Natural killer cell treated with Interleukin-12 subunit alpha and Interleukin-12 subunit beta and Interleukin-15 and Interleukin-18, amount 100 ng/mL, for 72 hours (primary cell): ENCODE results near the gene LDLRAD4. TPM values are rescaled to one million over a fixed set of nuclear protein-coding genes. Genes with fewer than 3 reads are reported as not detected.
A peak's percentile ranks its signal among the peaks of the same experiment; 100 is the strongest.

Experiments
- ATAC-seq, 2 donors: fragments of 150-1000 bp; cut with Tn5 transposase in 1 of 2; sonication (Bioruptor Pico), chemical (Tn5 transposase) in 1 of 2; 2 replicates each; pipeline ENCODE4 v1.10.0; 2021
- DNase-seq: peaks from one replicate; pipeline ENCODE4 v3.0.0; 2022; ENCODE audit warnings: low spot score
- H3K27ac Mint-ChIP-seq, 2 donors: 1 replicate in 1 of 2; 2 replicates in 1 of 2; pipeline ENCODE4 v1.8.0; 2022; ENCODE audit warnings: mixed read lengths in 2 of 2, mild to moderate bottlenecking in 1 of 2, moderate library complexity in 1 of 2
- H3K27me3 Mint-ChIP-seq, 2 donors: 1 replicate in 1 of 2; 2 replicates in 1 of 2; pipeline ENCODE4 v1.8.0; 2022; ENCODE audit warnings: mixed read lengths in 2 of 2
- H3K36me3 Mint-ChIP-seq: one replicate; pipeline ENCODE4 v1.8.0; 2022; ENCODE audit warnings: mixed read lengths
- H3K4me1 Mint-ChIP-seq, 2 donors: 1 replicate in 1 of 2; 2 replicates in 1 of 2; pipeline ENCODE4 v1.8.0; 2022; ENCODE audit warnings: low read depth in 2 of 2, mixed read lengths in 2 of 2, mild to moderate bottlenecking in 1 of 2
- H3K4me3 Mint-ChIP-seq: one replicate; pipeline ENCODE4 v1.8.0; 2022; ENCODE audit warnings: mixed read lengths
- H3K9me3 Mint-ChIP-seq: 2 replicates; pipeline ENCODE4 v1.8.0; 2022; ENCODE audit warnings: mixed read lengths
- total RNA-seq, 2 donors: library from RNA; stranded (reverse); gene quantifications; one replicate each; pipeline ENCODE4 v1.2.3, GENCODE V29; 2022

LDLRAD4 gene
- total RNA-seq, 2 donors from 2014 or later, result 16.3 to 19.5 TPM

GRCh38 chr18:13437796-13438506 is 219.4 kb downstream of the LDLRAD4 start:
- ATAC-seq (no peak), DNase-seq (no peak)
- H3K4me1 Mint-ChIP-seq, result peaks cover 7 to 9% of the 10 kb centered on the region in 2 donors
- H3K27ac Mint-ChIP-seq, result peak overlapping the region in 1 of 2 donors; percentile 63
- H3K9me3 Mint-ChIP-seq, result no peaks in the 10 kb centered on the region
- H3K27me3 Mint-ChIP-seq, result peaks cover 0 to 6% of the 10 kb centered on the region in 2 donors
- H3K4me3 Mint-ChIP-seq, result no peak overlapping the region
- H3K36me3 Mint-ChIP-seq, result no peaks in the 10 kb centered on the region

- Mint-ChIP-seq H3K4me1 (peaks cover 7 to 9% of the 10 kb centered on the region in 2 donors), H3K27me3 (peaks cover 2 to 10% of the 10 kb centered on the region in 2 donors), H3K27ac (peak overlapping the region in 1 of 2 donors; percentile 63), H3K9me3 (no peaks in the 10 kb centered on the region), H3K36me3 (no peaks in the 10 kb centered on the region), H3K4me3 (no peak overlapping the region)
- ATAC-seq, result no peak
- DNase-seq, result no peak
These were observed 220.0 kb downstream of the LDLRAD4 start for GRCh38 chr18:13438507-13439056.

GRCh38 chr18:13439461-13439860 is 220.9 kb downstream of the LDLRAD4 start:
- H3K9me3 Mint-ChIP-seq, result no peaks in the 10 kb centered on the region
- H3K4me1 Mint-ChIP-seq, result peaks cover 7 to 9% of the 10 kb centered on the region in 2 donors
- peaks cover 4 to 7% of the 10 kb centered on the region in 2 donors for H3K27me3 Mint-ChIP-seq
- ATAC-seq, result no peak
- DNase-seq, result no peak
- no peak overlapping the region for H3K4me3 Mint-ChIP-seq
- no peaks in the 10 kb centered on the region for H3K36me3 Mint-ChIP-seq
- no peak overlapping the region for H3K27ac Mint-ChIP-seq

GRCh38 chr18:13440277-13441248 is 222.0 kb downstream of the LDLRAD4 start:
- no peak for DNase-seq
- Mint-ChIP-seq H3K4me3 (no peak overlapping the region), H3K27ac (no peak overlapping the region), H3K36me3 (no peaks in the 10 kb centered on the region), H3K4me1 (peaks cover 7 to 9% of the 10 kb centered on the region in 2 donors), H3K9me3 (no peaks in the 10 kb centered on the region), H3K27me3 (peaks cover 4 to 7% of the 10 kb centered on the region in 2 donors)
- no peak for ATAC-seq

- no peak overlapping the region for H3K27ac Mint-ChIP-seq
- peaks cover 4 to 7% of the 10 kb centered on the region in 2 donors for H3K27me3 Mint-ChIP-seq
- peaks cover 4 to 9% of the 10 kb centered on the region in 2 donors for H3K4me1 Mint-ChIP-seq
- ATAC-seq (no peak), DNase-seq (no peak)
- H3K9me3 Mint-ChIP-seq, result no peaks in the 10 kb centered on the region
- no peaks in the 10 kb centered on the region for H3K36me3 Mint-ChIP-seq
- no peak overlapping the region for H3K4me3 Mint-ChIP-seq
These were observed 223.2 kb downstream of the LDLRAD4 start for GRCh38 chr18:13441736-13442135.

- Mint-ChIP-seq H3K4me3 (no peak overlapping the region), H3K9me3 (no peaks in the 10 kb centered on the region), H3K4me1 (peaks cover 1 to 9% of the 10 kb centered on the region in 2 donors), H3K27ac (no peak overlapping the region), H3K27me3 (peaks cover 4 to 7% of the 10 kb centered on the region in 2 donors), H3K36me3 (no peaks in the 10 kb centered on the region)
- DNase-seq, result no peak
- no peak for ATAC-seq
These were observed 223.9 kb downstream of the LDLRAD4 start for GRCh38 chr18:13442451-13442850.

- DNase-seq (no peak), ATAC-seq (no peak)
- no peaks in the 10 kb centered on the region for H3K9me3 Mint-ChIP-seq
- H3K4me1 Mint-ChIP-seq, result peaks cover 0 to 4% of the 10 kb centered on the region in 2 donors
- no peak overlapping the region for H3K27ac Mint-ChIP-seq
- H3K4me3 Mint-ChIP-seq, result no peak overlapping the region
- H3K27me3 Mint-ChIP-seq, result peaks cover 4 to 7% of the 10 kb centered on the region in 2 donors
- no peaks in the 10 kb centered on the region for H3K36me3 Mint-ChIP-seq
These were observed 225.0 kb downstream of the LDLRAD4 start for GRCh38 chr18:13443552-13443951.

- H3K36me3 Mint-ChIP-seq, result no peaks in the 10 kb centered on the region
- no peak overlapping the region for H3K4me3 Mint-ChIP-seq
- peaks cover 4 to 7% of the 10 kb centered on the region in 2 donors for H3K27me3 Mint-ChIP-seq
- H3K4me1 Mint-ChIP-seq, result no peaks in the 10 kb centered on the region
- ATAC-seq (no peak), DNase-seq (no peak)
- no peaks in the 10 kb centered on the region for H3K9me3 Mint-ChIP-seq
- H3K27ac Mint-ChIP-seq, result no peak overlapping the region
These were observed 226.1 kb downstream of the LDLRAD4 start for GRCh38 chr18:13444430-13445240.

GRCh38 chr18:13445241-13445897 is 226.8 kb downstream of the LDLRAD4 start:
- Mint-ChIP-seq H3K27ac (no peak overlapping the region), H3K9me3 (no peaks in the 10 kb centered on the region), H3K27me3 (peaks cover 4 to 7% of the 10 kb centered on the region in 2 donors), H3K4me3 (no peak overlapping the region), H3K36me3 (no peaks in the 10 kb centered on the region), H3K4me1 (no peaks in the 10 kb centered on the region)
- DNase-seq (no peak), ATAC-seq (no peak)

GRCh38 chr18:13446024-13446423 is 227.5 kb downstream of the LDLRAD4 start:
- H3K4me1 Mint-ChIP-seq, result no peaks in the 10 kb centered on the region
- H3K27me3 Mint-ChIP-seq, result peaks cover 4 to 7% of the 10 kb centered on the region in 2 donors
- no peaks in the 10 kb centered on the region for H3K36me3 Mint-ChIP-seq
- H3K9me3 Mint-ChIP-seq, result no peaks in the 10 kb centered on the region
- DNase-seq, result no peak
- H3K27ac Mint-ChIP-seq, result no peak overlapping the region
- no peak overlapping the region for H3K4me3 Mint-ChIP-seq
- no peak for ATAC-seq

- no peaks in the 10 kb centered on the region for H3K4me1 Mint-ChIP-seq
- DNase-seq (no peak), ATAC-seq (peak in 1 of 2 donors; percentile 36)
- H3K27me3 Mint-ChIP-seq, result peaks cover 4 to 7% of the 10 kb centered on the region in 2 donors
- no peaks in the 10 kb centered on the region for H3K36me3 Mint-ChIP-seq
- no peaks in the 10 kb centered on the region for H3K9me3 Mint-ChIP-seq
- H3K27ac Mint-ChIP-seq, result no peak overlapping the region
- no peak overlapping the region for H3K4me3 Mint-ChIP-seq
These were observed 228.3 kb downstream of the LDLRAD4 start for GRCh38 chr18:13446610-13447461.
